HCT116 (cell line): ENCODE data around the gene GSPT1.
"Not testable (repeated sequence)": the region's sequence is repeated elsewhere in the genome, so short reads cannot be mapped to it uniquely, and the experiment has no call there.

Experiments
- EZH2 ChIP-seq: fragments of 200-600 bp; sonication (generic); IDR thresholded peaks from 2 replicates; pipeline ENCODE4 v1.6.1; 2017; ENCODE audit warnings: antibody characterized with exemption, mixed run types
- SIN3A ChIP-seq: IDR thresholded peaks from 2 replicates; pipeline ENCODE4 v1.6.1; 2012; ENCODE audit warnings: low read depth
- SP1 ChIP-seq: IDR thresholded peaks from 2 replicates; pipeline ENCODE4 v1.6.1; 2012; ENCODE audit warnings: low read depth
- ZBTB33 ChIP-seq: IDR thresholded peaks from 2 replicates; pipeline ENCODE4 v1.6.1; 2011; ENCODE audit warnings: mild to moderate bottlenecking, low read length, moderate library complexity; ENCODE audit not compliant: insufficient replicate concordance; ENCODE audit errors: extremely low read depth
- ZNF274 ChIP-seq: fragments of 200-500 bp; sonication (Bioruptor generic); IDR thresholded peaks from 2 replicates; pipeline ENCODE4 v1.6.1; 2014; ENCODE audit warnings: mild to moderate bottlenecking, low read depth, low read length, inconsistent platforms
- TF ChIP-seq, protein P1 (sequence below): IDR thresholded peaks from 2 replicates; pipeline ENCODE4 v1.6.1; 2012
- TF ChIP-seq, protein P2 (sequence below), 3 experiments: fragments of 200-600 bp in 1 of 3; sonication (generic) in 1 of 3; IDR thresholded peaks in 2 of 3; conservative IDR thresholded peaks in 1 of 3; 2 replicates each; pipeline ENCODE4 v1.5.1; 2012 to 2017; ENCODE audit warnings: low read depth in 2 of 3, low read length in 2 of 3, antibody characterized with exemption in 1 of 3, borderline replicate concordance in 1 of 3, control low read depth in 1 of 3, mild to moderate bottlenecking in 1 of 3, mixed read lengths in 1 of 3, mixed run types in 1 of 3, moderate library complexity in 1 of 3; ENCODE audit not compliant: insufficient read depth in 1 of 3
- TF ChIP-seq, protein P3 (sequence below): IDR thresholded peaks from 2 replicates; pipeline ENCODE4 v1.6.1; 2012; ENCODE audit warnings: low read depth

- TF ChIP-seq EZH2, SIN3A, ZNF274, ZBTB33, SP1: not testable (repeated sequence)
- TF ChIP-seq, protein P1, sequence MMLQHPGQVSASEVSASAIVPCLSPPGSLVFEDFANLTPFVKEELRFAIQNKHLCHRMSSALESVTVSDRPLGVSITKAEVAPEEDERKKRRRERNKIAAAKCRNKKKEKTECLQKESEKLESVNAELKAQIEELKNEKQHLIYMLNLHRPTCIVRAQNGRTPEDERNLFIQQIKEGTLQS = not testable (repeated sequence)
- TF ChIP-seq, protein P2, sequence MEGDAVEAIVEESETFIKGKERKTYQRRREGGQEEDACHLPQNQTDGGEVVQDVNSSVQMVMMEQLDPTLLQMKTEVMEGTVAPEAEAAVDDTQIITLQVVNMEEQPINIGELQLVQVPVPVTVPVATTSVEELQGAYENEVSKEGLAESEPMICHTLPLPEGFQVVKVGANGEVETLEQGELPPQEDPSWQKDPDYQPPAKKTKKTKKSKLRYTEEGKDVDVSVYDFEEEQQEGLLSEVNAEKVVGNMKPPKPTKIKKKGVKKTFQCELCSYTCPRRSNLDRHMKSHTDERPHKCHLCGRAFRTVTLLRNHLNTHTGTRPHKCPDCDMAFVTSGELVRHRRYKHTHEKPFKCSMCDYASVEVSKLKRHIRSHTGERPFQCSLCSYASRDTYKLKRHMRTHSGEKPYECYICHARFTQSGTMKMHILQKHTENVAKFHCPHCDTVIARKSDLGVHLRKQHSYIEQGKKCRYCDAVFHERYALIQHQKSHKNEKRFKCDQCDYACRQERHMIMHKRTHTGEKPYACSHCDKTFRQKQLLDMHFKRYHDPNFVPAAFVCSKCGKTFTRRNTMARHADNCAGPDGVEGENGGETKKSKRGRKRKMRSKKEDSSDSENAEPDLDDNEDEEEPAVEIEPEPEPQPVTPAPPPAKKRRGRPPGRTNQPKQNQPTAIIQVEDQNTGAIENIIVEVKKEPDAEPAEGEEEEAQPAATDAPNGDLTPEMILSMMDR (IDR thresholded peaks at IDR 0.05 in 2 of 3, conservative IDR thresholded peaks at IDR 0.05 in 1 of 3; ENCODE audit: borderline replicate concordance in 1 of 3, insufficient read depth in 1 of 3, low read depth in 2 of 3, low read length in 2 of 3) = not testable (repeated sequence)
- TF ChIP-seq, protein P3, sequence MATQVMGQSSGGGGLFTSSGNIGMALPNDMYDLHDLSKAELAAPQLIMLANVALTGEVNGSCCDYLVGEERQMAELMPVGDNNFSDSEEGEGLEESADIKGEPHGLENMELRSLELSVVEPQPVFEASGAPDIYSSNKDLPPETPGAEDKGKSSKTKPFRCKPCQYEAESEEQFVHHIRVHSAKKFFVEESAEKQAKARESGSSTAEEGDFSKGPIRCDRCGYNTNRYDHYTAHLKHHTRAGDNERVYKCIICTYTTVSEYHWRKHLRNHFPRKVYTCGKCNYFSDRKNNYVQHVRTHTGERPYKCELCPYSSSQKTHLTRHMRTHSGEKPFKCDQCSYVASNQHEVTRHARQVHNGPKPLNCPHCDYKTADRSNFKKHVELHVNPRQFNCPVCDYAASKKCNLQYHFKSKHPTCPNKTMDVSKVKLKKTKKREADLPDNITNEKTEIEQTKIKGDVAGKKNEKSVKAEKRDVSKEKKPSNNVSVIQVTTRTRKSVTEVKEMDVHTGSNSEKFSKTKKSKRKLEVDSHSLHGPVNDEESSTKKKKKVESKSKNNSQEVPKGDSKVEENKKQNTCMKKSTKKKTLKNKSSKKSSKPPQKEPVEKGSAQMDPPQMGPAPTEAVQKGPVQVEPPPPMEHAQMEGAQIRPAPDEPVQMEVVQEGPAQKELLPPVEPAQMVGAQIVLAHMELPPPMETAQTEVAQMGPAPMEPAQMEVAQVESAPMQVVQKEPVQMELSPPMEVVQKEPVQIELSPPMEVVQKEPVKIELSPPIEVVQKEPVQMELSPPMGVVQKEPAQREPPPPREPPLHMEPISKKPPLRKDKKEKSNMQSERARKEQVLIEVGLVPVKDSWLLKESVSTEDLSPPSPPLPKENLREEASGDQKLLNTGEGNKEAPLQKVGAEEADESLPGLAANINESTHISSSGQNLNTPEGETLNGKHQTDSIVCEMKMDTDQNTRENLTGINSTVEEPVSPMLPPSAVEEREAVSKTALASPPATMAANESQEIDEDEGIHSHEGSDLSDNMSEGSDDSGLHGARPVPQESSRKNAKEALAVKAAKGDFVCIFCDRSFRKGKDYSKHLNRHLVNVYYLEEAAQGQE = not testable (repeated sequence)
These were observed 92.1 kb downstream of the GSPT1 start for GRCh38 chr16:11823645-11824044.
